GM19395 (cell line): ENCODE measurements around the gene COL17A1.

Source experiments
- ATAC-seq: cut with Tn5 transposase; IDR thresholded peaks from one replicate; pipeline ENCODE4 v1.9.1; 2021; ENCODE audit warnings: mild to moderate bottlenecking, moderate library complexity; ENCODE audit not compliant: unreplicated experiment

COL17A1 gene

GRCh38 chr10:104098358-104098925, 12.8 kb upstream of the COL17A1 start:
- no peak for ATAC-seq

- no peak for ATAC-seq
Measured at GRCh38 chr10:104096692-104097091, 11.0 kb upstream of the COL17A1 start.

DNA sequence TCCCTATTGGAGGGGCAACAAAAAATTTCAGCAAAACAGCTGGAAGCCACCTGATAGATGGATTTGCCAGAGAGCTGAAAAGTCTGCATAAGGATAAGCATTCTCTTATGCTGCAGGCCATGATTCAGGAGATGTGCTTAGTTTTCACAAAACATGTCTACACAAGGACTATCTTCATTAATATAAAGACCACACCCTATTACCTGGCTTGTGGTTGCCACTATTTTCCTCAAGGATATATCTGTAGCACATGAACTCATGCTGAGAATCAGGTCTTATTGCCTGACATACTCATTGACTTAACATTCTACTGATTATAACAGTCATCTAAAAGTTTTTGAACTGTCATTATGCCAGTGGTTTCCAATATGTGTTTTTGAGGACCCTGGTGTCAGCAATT, 7.1 kb upstream of the COL17A1 start:
- ATAC-seq, result no peak

DNA sequence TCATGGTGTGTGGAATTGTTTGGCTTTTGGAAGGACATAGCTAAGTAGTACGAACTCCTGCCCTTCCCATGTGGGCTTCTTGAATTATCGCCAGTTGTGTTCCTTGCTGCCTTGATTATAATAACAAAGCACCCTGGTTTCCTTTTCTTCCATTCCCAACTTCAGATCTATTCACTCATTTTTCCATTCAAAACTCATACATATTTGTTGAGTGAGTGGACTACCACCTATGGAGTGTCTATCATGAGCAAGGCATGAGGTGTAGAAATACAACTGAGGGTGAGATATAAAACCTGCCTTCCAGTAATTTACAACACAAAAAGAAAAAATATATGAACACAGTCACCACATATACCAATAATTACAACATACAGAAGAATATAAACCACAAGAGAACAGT, 4.9 kb upstream of the COL17A1 start:
- no peak for ATAC-seq

- ATAC-seq, result no peak
Measured at GRCh38 chr10:104089621-104090020, 3.9 kb upstream of the COL17A1 start.

GRCh38 chr10:104088239-104088638, 2.6 kb upstream of the COL17A1 start:
- no peak for ATAC-seq

- ATAC-seq, result no peak
Measured at GRCh38 chr10:104084482-104085142, 1.1 kb downstream of the COL17A1 start.

DNA sequence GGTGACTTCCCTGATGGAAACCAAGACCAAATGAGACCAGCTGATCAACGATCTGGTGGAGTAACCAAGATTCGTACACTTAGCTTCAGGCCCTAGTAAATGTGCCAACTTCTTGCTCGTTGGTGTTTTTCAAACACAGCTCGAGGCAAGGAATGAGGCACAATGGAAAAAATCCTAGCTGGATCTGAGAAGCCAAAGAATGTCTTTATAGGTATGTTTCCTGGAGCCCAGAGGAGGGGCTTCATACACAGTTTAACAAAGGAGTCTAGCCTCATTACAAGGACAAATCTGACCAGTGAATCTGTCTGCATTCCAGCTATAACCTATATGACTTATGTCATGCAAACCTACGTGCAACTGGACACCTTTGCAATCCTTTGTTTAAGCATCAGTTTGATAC, 3.7 kb downstream of the COL17A1 start:
- no peak for ATAC-seq

DNA sequence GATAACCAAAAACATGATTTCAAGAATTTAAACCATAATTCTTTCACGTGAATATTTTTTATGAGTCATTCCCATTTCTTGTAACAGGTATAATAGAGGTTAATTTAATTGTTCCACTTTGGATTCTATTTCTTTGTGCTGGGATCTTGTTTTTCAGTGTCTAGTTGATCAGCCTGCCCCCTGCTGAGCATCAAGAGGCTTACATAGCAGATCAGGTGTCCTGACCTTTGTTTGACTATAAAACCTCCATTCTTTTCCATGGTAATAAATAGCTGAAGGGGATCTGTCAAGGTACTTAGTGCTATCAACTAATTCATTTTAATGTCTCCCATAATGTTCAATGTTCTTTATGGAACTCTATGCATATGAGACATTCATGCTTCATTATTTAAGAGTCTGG, 4.9 kb downstream of the COL17A1 start:
- no peak for ATAC-seq

DNA sequence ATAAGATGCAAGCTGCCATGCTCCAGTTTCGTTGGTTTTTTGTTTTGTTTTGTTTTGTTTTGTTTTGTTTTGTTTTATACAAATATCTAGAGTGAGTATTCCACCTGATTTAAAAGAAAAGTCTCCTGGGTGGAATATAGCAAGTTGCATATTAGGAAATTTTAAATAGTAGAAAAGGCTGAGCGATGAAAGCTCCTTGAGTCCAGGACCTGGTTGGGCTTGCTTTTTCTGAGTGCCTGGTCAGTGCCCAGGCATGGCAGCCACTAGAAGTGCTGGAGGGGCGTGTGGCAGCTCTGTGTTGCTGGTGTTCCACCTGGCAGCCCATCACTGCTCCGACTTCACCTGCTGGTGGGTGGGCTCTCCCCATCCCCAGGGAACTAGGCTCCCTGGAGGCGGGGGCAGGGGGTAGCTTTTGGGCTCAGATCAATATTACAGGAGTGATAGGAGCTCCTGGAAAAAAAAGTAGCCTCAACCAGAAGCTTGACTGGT, 8.0 kb downstream of the COL17A1 start:
- no peak for ATAC-seq

GRCh38 chr10:104077247-104077646, 8.4 kb downstream of the COL17A1 start:
- no peak for ATAC-seq

- ATAC-seq, result no peak
Measured at GRCh38 chr10:104076743-104077160, 8.9 kb downstream of the COL17A1 start.

- ATAC-seq, result no peak
Measured at GRCh38 chr10:104074505-104074904, 11.2 kb downstream of the COL17A1 start.

DNA sequence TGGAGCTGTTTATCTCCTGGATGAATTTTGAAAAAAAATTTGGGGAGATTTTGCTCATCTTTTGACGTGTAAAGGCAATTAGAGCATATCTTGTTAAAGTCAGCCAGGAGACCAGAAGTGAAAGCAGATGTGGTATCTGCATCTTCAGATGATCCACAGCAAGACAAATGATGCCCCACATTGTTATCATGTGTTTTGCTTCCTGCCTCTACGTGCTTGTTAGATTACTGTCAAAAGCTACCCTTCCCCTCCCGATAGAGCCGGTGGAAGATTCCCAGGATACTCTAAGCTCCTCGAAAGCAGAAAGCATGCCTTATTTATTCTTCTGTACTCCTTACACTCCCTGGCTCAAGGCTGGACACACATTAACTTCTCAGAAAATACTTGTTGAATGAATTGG, 12.9 kb downstream of the COL17A1 start:
- ATAC-seq, result no peak

- ATAC-seq, result no peak
Measured at GRCh38 chr10:104069613-104070012, 16.1 kb downstream of the COL17A1 start.

GRCh38 chr10:104067525-104067924, 18.2 kb downstream of the COL17A1 start:
- no peak for ATAC-seq

DNA sequence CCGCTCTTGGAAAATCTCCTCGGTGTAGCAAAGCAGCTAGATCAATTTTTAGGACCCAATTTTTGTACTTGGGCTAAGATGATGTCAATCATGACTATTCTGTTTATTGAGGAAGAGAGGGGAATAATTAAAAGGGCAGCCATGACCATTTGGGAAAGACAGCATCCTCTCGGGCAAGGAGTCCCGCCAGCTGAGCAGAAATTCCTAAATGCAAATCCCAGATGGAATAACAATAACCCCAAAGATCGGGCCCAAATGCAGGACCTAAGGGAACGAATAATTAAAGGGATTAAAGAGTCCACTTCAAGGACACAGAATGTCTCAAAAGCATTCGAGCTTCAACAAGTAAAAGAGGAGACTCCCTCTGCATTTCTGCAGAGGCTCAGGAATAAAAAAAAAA, 18.7 kb downstream of the COL17A1 start:
- ATAC-seq, result no peak

- ATAC-seq, result no peak
Measured at GRCh38 chr10:104065748-104066147, 19.9 kb downstream of the COL17A1 start.

GRCh38 chr10:104061196-104061595, 24.5 kb downstream of the COL17A1 start:
- no peak for ATAC-seq

- ATAC-seq, result no peak
Measured at GRCh38 chr10:104059364-104059763, 26.3 kb downstream of the COL17A1 start.

DNA sequence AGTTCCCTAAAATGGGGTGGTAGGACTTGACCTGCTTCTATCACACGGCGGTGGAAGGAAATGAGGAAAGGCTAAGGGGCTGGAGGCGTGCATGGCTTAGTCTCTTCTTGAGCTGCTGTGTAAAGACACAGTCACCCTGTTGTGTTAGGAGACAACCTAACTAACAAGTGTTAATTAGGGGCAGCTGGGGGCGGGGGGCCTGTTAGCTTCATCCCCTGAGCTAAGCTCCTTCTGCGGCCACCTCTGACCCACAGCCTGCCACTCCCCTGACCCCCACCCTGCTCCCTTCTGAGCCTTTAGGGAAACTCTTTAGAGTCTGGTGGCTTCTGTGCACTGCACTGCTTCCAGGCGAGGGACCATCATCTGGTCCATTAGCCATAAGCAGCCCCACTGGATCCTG, 28.0 kb downstream of the COL17A1 start:
- ATAC-seq, result no peak

GRCh38 chr10:104056619-104057273, 28.9 kb downstream of the COL17A1 start:
- no peak for ATAC-seq
